Left cardiac atrium (tissue), 4 donors: ENCODE measurements around the gene DUSP19. TPM values are rescaled to one million over a fixed set of nuclear protein-coding genes. Genes with fewer than 3 reads are reported as not detected.

Source experiments
- ATAC-seq, 2 donors: fragments of 200-7000 bp; cut with Tn5 transposase; one replicate each; pipeline ENCODE4 v1.9.1; 2020; ENCODE audit warnings: mild to moderate bottlenecking in 2 of 2, moderate library complexity in 2 of 2
- DNase-seq: peaks from one replicate; pipeline ENCODE4 v3.0.0-alpha.2; 2020
- intact Hi-C, 2 donors: fragments of 100-400 bp; cut with DNase I; formaldehyde crosslinking; loops; one replicate each; pipeline versions ENCODE4 v1.14.1 to v1.15.1; 2022 to 2023
- total RNA-seq, 2 donors: library from RNA; stranded (reverse); fragmentation: NEBNext Ultra II Directional; extraction: Animal tissue kit (Norgen Biotek cat#: 25700); gene quantifications; one replicate each; pipeline ENCODE4 v1.2.1, GENCODE V29; 2021
- donor health status: DM: no; HTN: yes; CAD: no.
- donor health status: DM: no; HTN: yes; CAD: no; lungs with severe emphysema.
- donor health status: DM: yes; HTN: yes; CAD: no.
- donor health status: Dilated cardiomyopathy.

DUSP19 gene
- total RNA-seq, 2 donors from 2014 or later: 5.9 to 10.5 TPM

- DNase-seq (no peak), ATAC-seq (no peak)
- intact Hi-C loops: no loop called here
Measured at GRCh38 chr2:183117226-183117625, 38.7 kb downstream of the DUSP19 start.

- intact Hi-C loops: loop anchor here in 1 of 2 donors (5.0 kb wide), 1 partner anchor 41 kb away; no protein-coding TSS in a partner anchor
- ATAC-seq (no peak), DNase-seq (no peak)
Measured at GRCh38 chr2:183123117-183123958, 44.8 kb downstream of the DUSP19 start.

GRCh38 chr2:183123959-183124221, 45.3 kb downstream of the DUSP19 start:
- intact Hi-C loops: loop anchor here in 1 of 2 donors (5.0 kb wide), 1 partner anchor 42 kb away; no protein-coding TSS in a partner anchor
- ATAC-seq: peak in 1 of 2 donors; percentile 24
- no peak for DNase-seq

GRCh38 chr2:183124222-183124956, 45.8 kb downstream of the DUSP19 start, which contains the start of gene NUP35:
TSS of gene NUP35 (plus strand) at chr2:183124443. CDS start at chr2:183124458, 15 bp downstream.
- DNase-seq (peak; percentile 84), ATAC-seq (peak; percentile 99)
- intact Hi-C loops: loop anchor here in 1 of 2 donors (5.0 kb wide), 1 partner anchor 42 kb away; no protein-coding TSS in a partner anchor

GRCh38 chr2:183124957-183125255, 46.4 kb downstream of the DUSP19 start:
- intact Hi-C loops: loop anchor here in 1 of 2 donors (5.0 kb wide), 1 partner anchor 43 kb away; no protein-coding TSS in a partner anchor
- ATAC-seq (no peak), DNase-seq (no peak)

- ATAC-seq: no peak
- intact Hi-C loops: no loop called here
- DNase-seq: no peak
Measured at GRCh38 chr2:183125659-183126341, 47.3 kb downstream of the DUSP19 start.

GRCh38 chr2:183126635-183127034, 48.1 kb downstream of the DUSP19 start:
- ATAC-seq: no peak
- no peak for DNase-seq
- intact Hi-C loops: no loop called here

- ATAC-seq (no peak), DNase-seq (no peak)
- intact Hi-C loops: no loop called here
Measured at GRCh38 chr2:183134016-183134415, 55.5 kb downstream of the DUSP19 start.

- intact Hi-C loops: no loop called here
- no peak for ATAC-seq
- DNase-seq: no peak
Measured at GRCh38 chr2:183148955-183149354, 70.4 kb downstream of the DUSP19 start.

GRCh38 chr2:183149489-183149888, 70.9 kb downstream of the DUSP19 start:
- DNase-seq: no peak
- intact Hi-C loops: no loop called here
- peak; percentile 14 to 55 for ATAC-seq

Other genes starting within 250 kb of the DUSP19 start
- gene FRZB, start 212.1 kb upstream of the DUSP19 start, total RNA-seq: 1 to 10 TPM; 2.4 to 5.3 TPM
- 100 to 1,000 TPM; 104 to 132 TPM for gene NCKAP1, start 40.3 kb upstream of the DUSP19 start, total RNA-seq
- 1 to 10 TPM; 8.5 to 9.7 TPM for gene NUP35, start 45.7 kb downstream of the DUSP19 start, total RNA-seq